Subcutaneous abdominal adipose tissue (tissue), 5 donors: ENCODE results near the gene CPT1B.

Experiments used
- H3K27ac ChIP-seq: one replicate; pipeline ENCODE4 v1.7.0; 2013; ENCODE audit warnings: low read depth, mild to moderate bottlenecking, inconsistent platforms, low read length, moderate library complexity
- H3K27me3 ChIP-seq, 5 donors: one replicate each; pipeline ENCODE4 v1.7.0; 2013; ENCODE audit warnings: low read length in 5 of 5, inconsistent platforms in 1 of 5; ENCODE audit not compliant: control insufficient read depth in 5 of 5, insufficient read depth in 4 of 5
- H3K36me3 ChIP-seq, 5 donors: one replicate each; pipeline ENCODE4 v1.7.0; 2013; ENCODE audit warnings: low read length in 5 of 5; ENCODE audit not compliant: control insufficient read depth in 5 of 5, insufficient read depth in 5 of 5
- H3K4me1 ChIP-seq, 5 donors: one replicate each; pipeline ENCODE4 v1.7.0; 2013; ENCODE audit warnings: low read length in 5 of 5, mild to moderate bottlenecking in 3 of 5, moderate library complexity in 1 of 5; ENCODE audit not compliant: control insufficient read depth in 5 of 5, insufficient read depth in 5 of 5
- H3K4me3 ChIP-seq, 5 donors: one replicate each; pipeline ENCODE4 v1.7.0; 2013; ENCODE audit warnings: low read length in 5 of 5, low read depth in 1 of 5
- H3K9ac ChIP-seq, 5 donors: one replicate each; pipeline ENCODE4 v1.7.0; 2013; ENCODE audit warnings: low read length in 5 of 5, mild to moderate bottlenecking in 4 of 5, moderate library complexity in 3 of 5
- H3K9me3 ChIP-seq, 5 donors: one replicate each; pipeline ENCODE4 v1.7.0; 2013; ENCODE audit warnings: low read length in 5 of 5; ENCODE audit not compliant: control insufficient read depth in 5 of 5
- donor health status: healthy.
- donor health status: healthy.
- donor health status: healthy.
- donor health status: healthy.
- donor health status: healthy.

The CPT1B gene

GRCh38 chr22:50571264-50572175, 6.7 kb downstream of the CPT1B start:
- no peak overlapping the region for H3K27ac ChIP-seq
- H3K4me3 ChIP-seq = no peak overlapping the region

GRCh38 chr22:50570861-50571260, 7.4 kb downstream of the CPT1B start:
- Histone ChIP-seq H3K9ac (peak overlapping the region in 1 of 5 donors; percentile 0), H3K9me3 (no peaks in the 10 kb centered on the region), H3K27ac (no peak overlapping the region), H3K36me3 (peaks cover 0 to 53% (median 18%) of the 10 kb centered on the region in 5 donors), H3K27me3 (no peaks in the 10 kb centered on the region), H3K4me1 (peaks cover 0 to 30% (median 25%) of the 10 kb centered on the region in 5 donors), H3K4me3 (no peak overlapping the region)

More at GRCh38 chr22:50571264-50572175, 6.7 kb downstream of the CPT1B start:
- H3K27me3 ChIP-seq = no peaks in the 10 kb centered on the region
- H3K36me3 ChIP-seq = peaks cover 0 to 53% (median 18%) of the 10 kb centered on the region in 5 donors
- H3K9ac ChIP-seq = no peak overlapping the region
- peaks cover 0 to 30% (median 25%) of the 10 kb centered on the region in 5 donors for H3K4me1 ChIP-seq
- no peaks in the 10 kb centered on the region for H3K9me3 ChIP-seq

GRCh38 chr22:50569896-50570535, 8.2 kb downstream of the CPT1B start:
- H3K27ac ChIP-seq = no peak overlapping the region
- H3K27me3 ChIP-seq = no peaks in the 10 kb centered on the region
- H3K4me1 ChIP-seq = peaks cover 0 to 36% (median 31%) of the 10 kb centered on the region in 5 donors
- H3K9ac ChIP-seq = peak overlapping the region in 1 of 5 donors; percentile 0
- no peaks in the 10 kb centered on the region for H3K9me3 ChIP-seq
- no peak overlapping the region for H3K4me3 ChIP-seq
- H3K36me3 ChIP-seq = peaks cover 0 to 53% (median 18%) of the 10 kb centered on the region in 5 donors

- no peaks in the 10 kb centered on the region for H3K27me3 ChIP-seq
- H3K9ac ChIP-seq = no peak overlapping the region
- H3K36me3 ChIP-seq = peaks cover 0 to 49% (median 18%) of the 10 kb centered on the region in 5 donors
- H3K27ac ChIP-seq = no peak overlapping the region
- H3K4me3 ChIP-seq = no peak overlapping the region
- H3K9me3 ChIP-seq = no peaks in the 10 kb centered on the region
- H3K4me1 ChIP-seq = peaks cover 4 to 46% (median 40%) of the 10 kb centered on the region in 5 donors
Observed at GRCh38 chr22:50569041-50569459, 9.2 kb downstream of the CPT1B start.

GRCh38 chr22:50568626-50569025, 9.6 kb downstream of the CPT1B start:
- no peaks in the 10 kb centered on the region for H3K27me3 ChIP-seq
- H3K9ac ChIP-seq = no peak overlapping the region
- H3K36me3 ChIP-seq = peaks cover 0 to 47% (median 18%) of the 10 kb centered on the region in 5 donors
- no peaks in the 10 kb centered on the region for H3K9me3 ChIP-seq
- H3K27ac ChIP-seq = no peak overlapping the region
- no peak overlapping the region for H3K4me3 ChIP-seq
- H3K4me1 ChIP-seq = peaks cover 6 to 50% (median 44%) of the 10 kb centered on the region in 5 donors

- H3K9ac ChIP-seq = no peak overlapping the region
- no peaks in the 10 kb centered on the region for H3K27me3 ChIP-seq
- H3K27ac ChIP-seq = no peak overlapping the region
- peaks cover 7 to 58% (median 50%) of the 10 kb centered on the region in 5 donors for H3K4me1 ChIP-seq
- peaks cover 0 to 39% (median 18%) of the 10 kb centered on the region in 5 donors for H3K36me3 ChIP-seq
- no peak overlapping the region for H3K4me3 ChIP-seq
- H3K9me3 ChIP-seq = no peaks in the 10 kb centered on the region
Observed at GRCh38 chr22:50567721-50568252, 10.4 kb downstream of the CPT1B start.

GRCh38 chr22:50564289-50564688, 13.9 kb downstream of the CPT1B start:
- Histone ChIP-seq H3K36me3 (peaks cover 0 to 9% (median 8%) of the 10 kb centered on the region in 5 donors), H3K4me3 (peak overlapping the region in 4 of 5 donors; percentile 2 to 98 (median 23)), H3K9me3 (no peaks in the 10 kb centered on the region), H3K4me1 (peaks cover 7 to 36% (median 28%) of the 10 kb centered on the region in 5 donors), H3K27me3 (no peaks in the 10 kb centered on the region), H3K27ac (peak overlapping the region; percentile 94), H3K9ac (peak overlapping the region in 3 of 5 donors; percentile 88 to 98 (median 94))

GRCh38 chr22:50563413-50564160, 14.6 kb downstream of the CPT1B start:
- H3K27me3 ChIP-seq = no peaks in the 10 kb centered on the region
- peak overlapping the region; percentile 87 to 98 (median 90) for H3K9ac ChIP-seq
- H3K36me3 ChIP-seq = peaks cover 0 to 4% (median 2%) of the 10 kb centered on the region in 5 donors
- H3K27ac ChIP-seq = peak overlapping the region; percentile 94
- H3K4me1 ChIP-seq = peaks cover 7 to 29% (median 25%) of the 10 kb centered on the region in 5 donors
- H3K9me3 ChIP-seq = no peaks in the 10 kb centered on the region
- peak overlapping the region; percentile 87 to 98 (median 94) for H3K4me3 ChIP-seq
